T-helper 1 cell treated with Interleukin-12 subunit alpha and Interleukin-12 subunit beta and Interleukin-4 antibody, amounts not matched to agents 30 μg/mL and 1 μg/mL, for 36 hours (primary cell): Measurements from ENCODE around the gene SEMA7A.

Experiments
- H3K27ac Mint-ChIP-seq: one replicate; pipeline ENCODE4 v1.8.0; 2021; ENCODE audit warnings: mild to moderate bottlenecking, mixed read lengths
- H3K27me3 Mint-ChIP-seq: one replicate; pipeline ENCODE4 v1.8.0; 2021; ENCODE audit warnings: low read depth, mixed read lengths
- H3K36me3 Mint-ChIP-seq: one replicate; pipeline ENCODE4 v1.8.0; 2021; ENCODE audit warnings: low read depth, mixed read lengths
- H3K4me1 Mint-ChIP-seq: one replicate; pipeline ENCODE4 v1.8.0; 2021; ENCODE audit warnings: low read depth, mixed read lengths
- H3K4me3 Mint-ChIP-seq: one replicate; pipeline ENCODE4 v1.8.0; 2021; ENCODE audit warnings: mild to moderate bottlenecking, moderate library complexity, mixed read lengths
- H3K9me3 Mint-ChIP-seq: one replicate; pipeline ENCODE4 v1.8.0; 2021; ENCODE audit warnings: mixed read lengths

The SEMA7A gene

GRCh38 chr15:74406992-74407705 lies 26.6 kb downstream of the SEMA7A start:
- Mint-ChIP-seq H3K27ac (no peak overlapping the region), H3K4me1 (peaks cover 34% of the 10 kb centered on the region)

GRCh38 chr15:74406517-74406916 lies 27.2 kb downstream of the SEMA7A start:
- H3K4me1 Mint-ChIP-seq = peaks cover 38% of the 10 kb centered on the region
- peaks cover 9% of the 10 kb centered on the region for H3K36me3 Mint-ChIP-seq
- no peaks in the 10 kb centered on the region for H3K9me3 Mint-ChIP-seq
- H3K27ac Mint-ChIP-seq = peak overlapping the region; percentile 21
- no peaks in the 10 kb centered on the region for H3K27me3 Mint-ChIP-seq
- no peak overlapping the region for H3K4me3 Mint-ChIP-seq

More at GRCh38 chr15:74406992-74407705, 26.6 kb downstream of the SEMA7A start:
- no peaks in the 10 kb centered on the region for H3K9me3 Mint-ChIP-seq
- no peak overlapping the region for H3K4me3 Mint-ChIP-seq
- H3K36me3 Mint-ChIP-seq = peaks cover 9% of the 10 kb centered on the region
- no peaks in the 10 kb centered on the region for H3K27me3 Mint-ChIP-seq

- peaks cover 45% of the 10 kb centered on the region for H3K4me1 Mint-ChIP-seq
- peaks cover 8% of the 10 kb centered on the region for H3K36me3 Mint-ChIP-seq
- H3K9me3 Mint-ChIP-seq = no peaks in the 10 kb centered on the region
- H3K27ac Mint-ChIP-seq = peak overlapping the region; percentile 37
- no peaks in the 10 kb centered on the region for H3K27me3 Mint-ChIP-seq
- no peak overlapping the region for H3K4me3 Mint-ChIP-seq
Observed at GRCh38 chr15:74405823-74406222, 27.9 kb downstream of the SEMA7A start.

GRCh38 chr15:74403991-74404563 lies 29.7 kb downstream of the SEMA7A start:
- H3K4me1 Mint-ChIP-seq = peaks cover 59% of the 10 kb centered on the region
- no peaks in the 10 kb centered on the region for H3K9me3 Mint-ChIP-seq
- no peaks in the 10 kb centered on the region for H3K27me3 Mint-ChIP-seq
- peaks cover 8% of the 10 kb centered on the region for H3K36me3 Mint-ChIP-seq
- H3K27ac Mint-ChIP-seq = peak overlapping the region; percentile 81
- H3K4me3 Mint-ChIP-seq = no peak overlapping the region

GRCh38 chr15:74403588-74403919 lies 30.2 kb downstream of the SEMA7A start:
- Mint-ChIP-seq H3K36me3 (peaks cover 8% of the 10 kb centered on the region), H3K27ac (peak overlapping the region; percentile 81), H3K27me3 (no peaks in the 10 kb centered on the region), H3K9me3 (no peaks in the 10 kb centered on the region), H3K4me1 (peaks cover 63% of the 10 kb centered on the region), H3K4me3 (peak overlapping the region; percentile 51)

GRCh38 chr15:74402873-74403587 lies 30.7 kb downstream of the SEMA7A start:
- H3K9me3 Mint-ChIP-seq = no peaks in the 10 kb centered on the region
- peaks cover 8% of the 10 kb centered on the region for H3K36me3 Mint-ChIP-seq
- peak overlapping the region; percentile 81 for H3K27ac Mint-ChIP-seq
- peaks cover 68% of the 10 kb centered on the region for H3K4me1 Mint-ChIP-seq
- no peaks in the 10 kb centered on the region for H3K27me3 Mint-ChIP-seq
- peak overlapping the region; percentile 51 for H3K4me3 Mint-ChIP-seq

GRCh38 chr15:74402337-74402841 lies 31.4 kb downstream of the SEMA7A start:
- no peaks in the 10 kb centered on the region for H3K27me3 Mint-ChIP-seq
- H3K27ac Mint-ChIP-seq = peak overlapping the region; percentile 81
- H3K9me3 Mint-ChIP-seq = no peaks in the 10 kb centered on the region
- H3K4me3 Mint-ChIP-seq = peak overlapping the region; percentile 65
- H3K36me3 Mint-ChIP-seq = peaks cover 8% of the 10 kb centered on the region
- H3K4me1 Mint-ChIP-seq = peaks cover 74% of the 10 kb centered on the region

- Mint-ChIP-seq H3K27me3 (no peaks in the 10 kb centered on the region), H3K36me3 (no peaks in the 10 kb centered on the region), H3K27ac (peak overlapping the region; percentile 81), H3K4me1 (peaks cover 75% of the 10 kb centered on the region), H3K9me3 (no peaks in the 10 kb centered on the region), H3K4me3 (peak overlapping the region; percentile 12)
Observed at GRCh38 chr15:74400915-74401757, 32.6 kb downstream of the SEMA7A start.

GRCh38 chr15:74400313-74400860 lies 33.4 kb downstream of the SEMA7A start:
- Mint-ChIP-seq H3K9me3 (no peaks in the 10 kb centered on the region), H3K4me3 (peak overlapping the region; percentile 12), H3K27me3 (no peaks in the 10 kb centered on the region), H3K27ac (peak overlapping the region; percentile 81), H3K36me3 (no peaks in the 10 kb centered on the region), H3K4me1 (peaks cover 76% of the 10 kb centered on the region)

GRCh38 chr15:74399511-74400312 lies 34.0 kb downstream of the SEMA7A start:
- Mint-ChIP-seq H3K36me3 (no peaks in the 10 kb centered on the region), H3K27ac (peak overlapping the region; percentile 81), H3K4me1 (peaks cover 76% of the 10 kb centered on the region), H3K4me3 (peak overlapping the region; percentile 21), H3K27me3 (no peaks in the 10 kb centered on the region), H3K9me3 (no peaks in the 10 kb centered on the region)

GRCh38 chr15:74399100-74399499 lies 34.7 kb downstream of the SEMA7A start:
- H3K9me3 Mint-ChIP-seq = no peaks in the 10 kb centered on the region
- H3K27me3 Mint-ChIP-seq = no peaks in the 10 kb centered on the region
- H3K4me1 Mint-ChIP-seq = peaks cover 77% of the 10 kb centered on the region
- H3K4me3 Mint-ChIP-seq = no peak overlapping the region
- no peaks in the 10 kb centered on the region for H3K36me3 Mint-ChIP-seq
- peak overlapping the region; percentile 57 for H3K27ac Mint-ChIP-seq

- no peaks in the 10 kb centered on the region for H3K27me3 Mint-ChIP-seq
- no peak overlapping the region for H3K4me3 Mint-ChIP-seq
- peak overlapping the region; percentile 57 for H3K27ac Mint-ChIP-seq
- no peaks in the 10 kb centered on the region for H3K9me3 Mint-ChIP-seq
- peaks cover 74% of the 10 kb centered on the region for H3K4me1 Mint-ChIP-seq
- no peaks in the 10 kb centered on the region for H3K36me3 Mint-ChIP-seq
Observed at GRCh38 chr15:74398183-74398582, 35.6 kb downstream of the SEMA7A start.

GRCh38 chr15:74397239-74398068 lies 36.3 kb downstream of the SEMA7A start:
- no peak overlapping the region for H3K4me3 Mint-ChIP-seq
- H3K27me3 Mint-ChIP-seq = no peaks in the 10 kb centered on the region
- H3K9me3 Mint-ChIP-seq = no peaks in the 10 kb centered on the region
- peak overlapping the region; percentile 52 for H3K27ac Mint-ChIP-seq
- H3K4me1 Mint-ChIP-seq = peaks cover 71% of the 10 kb centered on the region
- no peaks in the 10 kb centered on the region for H3K36me3 Mint-ChIP-seq
